CD4-positive, alpha-beta T cell treated with Interleukin-6 for 4 hours (primary cell): ENCODE data around the gene RFFL.
"Not testable (repeated sequence)": the region's sequence is repeated elsewhere in the genome, so short reads cannot be mapped to it uniquely, and the experiment has no call there.

Experiments
- DNase-seq: peaks from one replicate; pipeline ENCODE4 v3.0.0-alpha.2; 2020; ENCODE audit warnings: mixed read lengths

Gene RFFL

GRCh38 chr17:35063514-35064223 lies at the start of gene RFFL:
Gene RFFL (minus strand): TSS chr17:35063707. CDS start chr17:35026553, 37,154 bp downstream.
- peak; percentile 90 for DNase-seq

- not testable (repeated sequence) for DNase-seq
These were observed 47.3 kb upstream of the RFFL start for GRCh38 chr17:35110791-35111190.

GRCh38 chr17:35104844-35105450 lies 41.4 kb upstream of the RFFL start:
- no peak for DNase-seq

- DNase-seq: no peak
These were observed 39.8 kb upstream of the RFFL start for GRCh38 chr17:35103271-35103670.

- no peak for DNase-seq
These were observed 38.2 kb upstream of the RFFL start for GRCh38 chr17:35101725-35102124.

- DNase-seq: no peak
These were observed 37.5 kb upstream of the RFFL start for GRCh38 chr17:35101036-35101435.

GRCh38 chr17:35099908-35100307 lies 36.4 kb upstream of the RFFL start:
- no peak for DNase-seq

GRCh38 chr17:35097776-35098175 lies 34.3 kb upstream of the RFFL start:
- no peak for DNase-seq

- no peak for DNase-seq
These were observed 32.2 kb upstream of the RFFL start for GRCh38 chr17:35095741-35096140.

- no peak for DNase-seq
These were observed 31.4 kb upstream of the RFFL start for GRCh38 chr17:35094902-35095301.

GRCh38 chr17:35090707-35091106 lies 27.2 kb upstream of the RFFL start:
- DNase-seq: not testable (repeated sequence)

- DNase-seq: peak; percentile 67
These were observed 26.2 kb upstream of the RFFL start for GRCh38 chr17:35089586-35090296.

GRCh38 chr17:35088881-35089585 lies 25.5 kb upstream of the RFFL start:
- peak; percentile 91 for DNase-seq

- no peak for DNase-seq
These were observed 24.9 kb upstream of the RFFL start for GRCh38 chr17:35088356-35088880.

- peak; percentile 32 for DNase-seq
These were observed 24.3 kb upstream of the RFFL start for GRCh38 chr17:35087731-35088355.

- peak; percentile 7 for DNase-seq
These were observed 23.5 kb upstream of the RFFL start for GRCh38 chr17:35086931-35087573.

- DNase-seq: no peak
These were observed 22.7 kb upstream of the RFFL start for GRCh38 chr17:35086164-35086563.

- peak; percentile 9 for DNase-seq
These were observed 21.5 kb upstream of the RFFL start for GRCh38 chr17:35084987-35085386.

- DNase-seq: no peak
These were observed 19.6 kb upstream of the RFFL start for GRCh38 chr17:35083071-35083470.

- DNase-seq: peak; percentile 24
These were observed 18.7 kb upstream of the RFFL start for GRCh38 chr17:35082073-35082657.

GRCh38 chr17:35081638-35082037 lies 18.1 kb upstream of the RFFL start:
- no peak for DNase-seq

- no peak for DNase-seq
These were observed 17.0 kb upstream of the RFFL start for GRCh38 chr17:35080536-35080935.
